ENCODE results near the gene CCDC154. TPM values are rescaled to one million over a fixed set of nuclear protein-coding genes. Genes with fewer than 3 reads are reported as not detected.

The CCDC154 gene
- 0.23 TPM for total RNA-seq

GRCh38 chr16:1443980-1444729, at the start of gene CCDC154:
TSS of gene CCDC154 (minus strand) at chr16:1444556. CDS start at chr16:1444322, 234 bp downstream.

GRCh38 chr16:1492923-1493745, 48.8 kb upstream of the CCDC154 start, which contains the start of gene TELO2:
TSS of gene TELO2 (plus strand) at chr16:1493360. CDS start at chr16:1494282, 922 bp downstream.

GRCh38 chr16:1488619-1489018, 44.3 kb upstream of the CCDC154 start, which contains the start of gene PTX4:
TSS of gene PTX4 (minus strand) at chr16:1488944. CDS start at chr16:1488909, 35 bp downstream.

GRCh38 chr16:1474796-1475551, 30.6 kb upstream of the CCDC154 start, which contains the start of gene CLCN7:
TSS of gene CLCN7 (minus strand) at chr16:1475028. CDS start at chr16:1474974, 54 bp downstream.

DNA sequence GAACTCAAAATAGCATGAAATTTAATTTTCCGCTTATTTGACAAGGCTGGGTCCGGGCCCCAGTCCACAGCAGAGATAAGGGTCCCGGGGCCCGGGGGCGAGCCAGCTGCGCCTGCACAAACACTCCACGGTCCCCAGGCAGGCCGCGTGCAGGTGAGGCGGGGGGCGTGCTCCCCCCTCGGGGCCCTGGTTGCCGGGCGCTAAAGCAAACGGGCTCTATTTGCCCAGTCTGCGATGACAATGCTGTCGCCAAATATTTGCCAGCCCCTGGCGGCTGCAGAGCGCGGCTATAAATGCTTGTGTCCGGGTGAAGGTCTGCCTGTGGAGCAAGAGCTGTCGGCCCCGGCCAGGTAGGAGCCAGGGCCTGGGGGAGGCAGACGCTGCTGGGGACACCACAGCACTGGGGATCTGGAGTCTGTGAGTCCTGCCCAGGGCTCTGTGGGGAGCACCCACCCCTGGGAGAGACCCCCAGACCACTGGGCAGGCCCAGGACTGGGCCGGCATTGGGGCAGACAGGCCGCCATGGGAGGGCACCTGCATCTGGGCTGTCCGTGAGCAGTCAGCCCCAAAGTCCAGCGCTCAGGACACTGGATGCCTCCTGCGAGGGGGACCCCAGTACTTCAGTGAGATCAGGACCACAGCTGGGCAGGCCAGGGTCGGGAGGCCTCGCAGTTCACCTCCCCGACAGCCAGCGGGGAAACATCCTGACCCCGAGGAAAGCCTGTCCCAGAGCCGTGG, 13.4 kb downstream of the CCDC154 start, which contains the start of gene PERCC1:
Gene PERCC1, plus strand, starts transcription at position 320 of the 738 bp plus-strand sequence. CDS start 1,516 bp downstream, outside the sequence.

DNA sequence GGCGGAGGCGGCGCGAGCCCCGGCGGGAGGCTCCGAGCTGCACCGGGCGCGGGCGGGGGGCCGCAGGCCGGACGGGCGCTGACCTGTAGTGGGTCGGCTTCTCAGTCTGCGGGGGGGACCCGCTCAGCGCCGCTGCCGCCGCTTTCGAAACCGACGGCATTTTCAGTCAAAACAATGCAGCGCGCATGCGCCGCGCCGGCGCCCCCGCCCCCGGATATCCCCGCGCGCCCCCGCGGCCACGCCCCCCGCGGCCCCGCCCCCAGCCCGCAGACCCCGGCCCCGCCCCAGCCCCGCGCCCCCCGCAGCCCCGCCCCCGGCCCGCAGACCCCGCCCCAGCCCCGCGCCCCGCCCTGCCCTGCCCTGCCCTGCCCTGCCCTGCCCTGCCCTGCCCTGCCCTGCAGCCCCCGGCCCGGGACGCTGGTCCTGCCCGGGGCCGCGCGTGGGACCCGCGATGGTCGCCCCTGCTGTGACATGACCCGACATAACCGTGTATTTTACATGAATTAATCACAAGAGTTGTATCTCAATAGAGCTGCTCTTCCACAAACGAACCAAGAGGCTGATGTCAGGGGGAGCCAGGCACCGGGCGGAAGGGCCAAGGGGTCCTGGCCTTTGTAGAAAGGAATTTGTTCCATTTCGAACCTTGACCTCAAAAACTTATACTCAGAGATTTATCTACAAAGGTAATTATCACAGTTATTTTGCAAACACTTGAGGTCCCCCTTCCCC, 29.7 kb downstream of the CCDC154 start, which contains the start of gene UNKL:
Gene UNKL, minus strand, starts transcription at position 173 of the 729 bp plus-strand sequence. Its CDS starts 13 bp downstream, at position 160.

Other genes with a start within 250 kb of the CCDC154 start
- gene TPSG1, start 219.3 kb downstream of the CCDC154 start, total RNA-seq = not detected
- 0.46 TPM for gene TPSB2, start 214.4 kb downstream of the CCDC154 start, total RNA-seq
- not detected for gene TPSAB1, start 203.9 kb downstream of the CCDC154 start, total RNA-seq
- not detected for gene TPSD1, start 188.5 kb downstream of the CCDC154 start, total RNA-seq
- 48.7 TPM for gene UBE2I, start 134.9 kb downstream of the CCDC154 start, total RNA-seq
- gene BAIAP3, start 110.9 kb downstream of the CCDC154 start, total RNA-seq = 61.8 TPM
- gene TSR3, start 92.7 kb downstream of the CCDC154 start, total RNA-seq = 43.6 TPM
- 31.1 TPM for gene GNPTG, start 92.6 kb downstream of the CCDC154 start, total RNA-seq
- 16.4 TPM for gene UNKL, start 29.9 kb downstream of the CCDC154 start, total RNA-seq
- 12.0 TPM for gene UQCC4, start 23.8 kb downstream of the CCDC154 start, total RNA-seq
- not detected for gene PERCC1, start 13.5 kb downstream of the CCDC154 start, total RNA-seq
- 47.3 TPM for gene CLCN7, start 30.5 kb upstream of the CCDC154 start, total RNA-seq
- gene PTX4, start 44.4 kb upstream of the CCDC154 start, total RNA-seq = 0.23 TPM
- 19.6 TPM for gene TELO2, start 48.8 kb upstream of the CCDC154 start, total RNA-seq
- gene TMEM204, start 89.1 kb upstream of the CCDC154 start, total RNA-seq = 3.2 TPM
- 42.7 TPM for gene IFT140, start 167.5 kb upstream of the CCDC154 start, total RNA-seq
- gene CRAMP1, start 167.8 kb upstream of the CCDC154 start, total RNA-seq = 10.1 TPM
- gene JPT2, start 233.7 kb upstream of the CCDC154 start, total RNA-seq = 35.1 TPM

Measured in diencephalon (tissue), 1 donor.